Measurements from ENCODE around the gene CRK.
"Not testable (repeated sequence)": the region's sequence is repeated elsewhere in the genome, so short reads cannot be mapped to it uniquely, and the experiment has no call there.

CRK gene

DNA sequence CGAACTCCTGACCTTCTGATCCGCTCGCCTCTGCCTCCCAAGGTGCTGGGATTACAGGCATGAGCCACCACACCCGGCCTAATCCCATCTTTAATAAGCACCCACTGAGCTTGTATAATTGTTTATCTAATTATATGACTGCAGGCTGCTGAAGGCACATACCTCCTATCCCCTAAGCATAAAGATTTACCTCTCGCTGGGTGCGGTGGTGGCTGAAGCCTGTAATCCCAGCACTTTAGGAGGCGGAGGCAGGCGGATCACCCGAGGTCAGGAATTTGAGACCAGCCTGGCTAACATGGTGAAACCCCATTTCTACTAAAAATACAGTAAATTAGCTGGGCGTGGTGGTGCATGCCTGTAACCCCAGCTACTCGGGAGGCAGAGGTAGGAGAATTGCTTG is 35.9 kb downstream of the CRK start:
- FAIRE-seq: no peak

DNA sequence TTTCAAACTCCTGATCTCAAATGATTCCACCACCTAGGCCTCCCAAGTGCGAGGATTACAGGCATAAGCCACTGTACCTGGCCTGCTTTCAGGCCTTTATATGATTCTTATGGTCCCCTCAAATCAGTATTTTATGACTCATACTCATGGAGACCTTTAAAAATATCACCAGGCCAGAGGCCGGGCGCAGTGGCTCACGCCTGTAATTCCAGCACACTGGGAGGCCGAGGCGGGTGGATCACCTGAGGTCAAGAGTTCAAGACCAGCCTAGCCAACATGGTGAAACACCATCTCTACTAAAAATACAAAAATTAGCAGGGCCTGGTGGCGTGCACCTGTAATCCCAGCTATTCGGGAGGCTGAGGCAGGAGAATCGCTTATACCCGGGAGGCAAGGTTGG is 37.6 kb downstream of the CRK start:
- not testable (repeated sequence) for FAIRE-seq

DNA sequence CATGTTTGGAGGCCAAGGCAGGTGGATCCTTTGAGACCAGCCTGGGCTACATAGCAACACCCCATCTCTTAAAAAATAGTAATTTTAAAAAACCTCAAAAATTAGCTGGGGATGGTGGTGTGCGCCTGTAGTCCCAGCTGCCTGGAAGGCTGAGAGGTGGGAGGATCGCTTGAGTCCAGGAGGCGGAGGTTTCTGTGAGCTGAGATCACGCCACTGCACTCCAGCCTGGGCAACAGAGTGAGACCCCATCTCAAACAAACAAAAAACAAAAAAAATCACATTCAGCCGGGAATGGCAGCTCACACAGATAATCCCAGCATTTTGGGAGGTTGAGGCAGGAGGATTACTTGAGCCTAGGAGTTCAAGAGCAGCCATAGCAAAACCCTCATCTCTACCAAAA is 39.6 kb downstream of the CRK start:
- no peak for FAIRE-seq

DNA sequence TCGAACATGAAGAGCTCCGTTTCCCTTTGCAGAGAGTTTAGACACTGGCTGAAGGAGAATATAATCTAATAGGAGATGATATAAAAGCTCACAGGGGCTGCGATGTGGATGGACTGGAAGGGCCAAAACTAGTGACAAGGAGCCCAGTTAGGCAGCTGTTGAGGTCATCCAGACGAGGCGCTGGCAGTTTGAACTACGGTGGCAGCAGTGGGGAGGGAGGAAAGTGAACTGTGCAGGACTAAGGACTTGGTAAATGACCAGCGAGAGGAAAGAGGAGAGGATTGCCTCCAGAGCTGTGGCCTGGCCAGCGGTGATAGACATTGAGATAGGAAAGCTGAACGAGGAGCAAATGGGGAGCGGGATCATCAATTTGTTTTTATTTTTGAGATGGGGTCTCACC is 41.4 kb downstream of the CRK start:
- no peak for FAIRE-seq

DNA sequence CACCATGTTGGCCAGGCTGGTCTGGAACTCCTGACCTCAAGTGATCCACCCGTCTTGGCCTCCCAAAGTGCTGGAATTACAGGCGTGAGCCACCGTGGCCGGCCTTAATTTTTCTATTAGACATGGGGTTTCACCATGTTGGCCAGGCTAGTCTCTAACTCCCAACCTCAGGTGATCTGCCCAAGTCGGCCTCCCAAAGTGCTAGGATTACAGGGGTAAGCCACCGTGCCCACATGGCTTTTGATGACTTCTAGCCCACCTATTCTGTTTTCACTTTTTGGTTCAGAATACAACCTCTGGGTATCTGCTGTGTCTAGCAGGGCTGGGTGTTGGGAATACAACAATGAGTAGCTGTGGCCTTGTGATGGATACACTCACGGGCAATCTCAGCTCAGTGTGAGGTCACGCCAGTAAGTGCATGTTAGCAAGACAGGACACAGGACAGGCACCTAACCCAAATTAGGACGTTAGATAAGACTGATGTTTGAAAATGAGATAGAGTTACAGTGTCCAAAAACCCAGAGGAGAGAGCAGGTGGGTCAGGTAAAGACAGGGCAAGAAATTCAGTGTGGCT is 41.9 kb downstream of the CRK start:
- FAIRE-seq: no peak

DNA sequence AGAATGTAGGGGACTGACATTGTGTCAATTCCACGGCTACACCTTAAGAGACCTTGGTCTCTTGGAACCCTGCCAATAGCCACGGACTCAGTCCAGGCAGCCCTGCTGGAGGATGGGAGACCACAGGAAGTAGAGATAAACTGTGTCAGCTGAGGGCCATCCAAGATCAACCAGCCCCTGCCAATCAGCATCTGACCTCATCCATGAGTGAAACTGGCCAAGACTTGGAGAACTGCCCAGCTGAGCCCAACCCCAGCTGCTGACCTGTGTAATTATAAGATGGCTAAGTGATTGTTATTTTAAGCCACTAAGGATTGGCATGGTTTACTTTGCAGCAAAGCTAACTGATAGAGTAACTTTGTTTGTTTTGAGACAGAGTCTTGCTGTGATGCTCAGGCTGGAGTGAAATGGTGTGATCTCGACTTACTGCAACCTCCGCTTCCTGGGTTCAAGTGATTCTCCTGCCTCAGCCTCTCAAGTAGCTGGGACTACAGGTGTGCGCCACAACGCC is 42.7 kb downstream of the CRK start:
- FAIRE-seq: no peak

DNA sequence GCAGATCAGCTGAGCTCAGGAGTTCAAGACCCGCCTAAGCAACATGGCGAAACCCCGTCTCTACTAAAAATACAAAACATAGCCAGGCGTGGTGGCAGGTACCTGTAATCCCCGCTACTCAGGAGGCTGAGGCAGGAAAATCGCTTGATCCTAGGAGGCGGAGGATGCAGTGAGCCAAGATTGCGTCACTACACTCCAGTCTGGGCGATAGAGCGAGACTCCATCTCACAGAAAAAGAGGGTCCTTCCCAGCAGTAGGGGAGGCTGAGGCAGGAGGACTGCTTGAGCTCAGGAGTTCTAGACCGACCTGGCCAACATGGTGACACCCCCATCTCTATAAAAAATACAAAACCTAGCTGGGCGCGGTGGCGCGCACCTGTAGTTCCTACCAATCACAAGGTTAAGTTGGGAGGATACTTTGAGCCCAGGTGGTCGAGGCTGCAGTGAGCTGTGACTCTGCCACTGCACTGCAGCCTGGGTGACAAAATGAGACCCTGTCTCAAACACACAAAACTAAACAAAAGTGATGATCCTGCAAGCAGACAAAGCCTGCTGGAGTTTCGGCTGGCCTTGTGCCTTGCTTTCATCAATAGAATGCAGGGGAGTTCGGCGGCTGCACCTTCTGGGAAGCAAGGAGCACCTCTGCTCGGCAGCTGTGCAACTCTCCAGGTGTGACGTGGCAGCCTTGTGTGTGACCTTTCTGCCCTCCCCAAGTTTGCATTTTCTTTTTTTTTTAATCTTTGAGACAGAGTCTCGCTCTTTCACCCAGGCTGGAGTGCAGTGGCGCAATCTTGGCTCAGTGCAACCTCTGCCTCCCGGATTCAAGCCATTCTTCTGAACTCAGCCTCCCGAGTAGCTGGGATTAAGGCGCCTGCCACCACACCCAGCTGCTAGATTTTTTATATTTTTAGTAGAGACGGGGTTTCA is 43.6 kb downstream of the CRK start:
- FAIRE-seq: no peak

DNA sequence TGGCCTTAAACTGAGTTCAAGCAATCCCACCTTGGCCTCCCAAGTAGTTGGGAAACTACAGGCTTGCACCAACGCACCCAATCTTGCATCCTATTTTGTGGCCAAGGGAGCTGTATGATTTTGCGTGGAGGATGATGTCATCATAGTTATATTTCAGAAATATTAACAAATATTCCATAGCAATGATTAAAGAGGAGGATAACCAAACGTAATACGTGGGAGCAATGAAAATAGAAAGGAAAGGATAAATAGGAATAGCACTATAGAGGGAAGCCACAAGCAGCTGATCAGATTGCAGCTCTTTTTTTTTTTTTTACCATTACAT is 53.8 kb downstream of the CRK start:
- FAIRE-seq: no peak

DNA sequence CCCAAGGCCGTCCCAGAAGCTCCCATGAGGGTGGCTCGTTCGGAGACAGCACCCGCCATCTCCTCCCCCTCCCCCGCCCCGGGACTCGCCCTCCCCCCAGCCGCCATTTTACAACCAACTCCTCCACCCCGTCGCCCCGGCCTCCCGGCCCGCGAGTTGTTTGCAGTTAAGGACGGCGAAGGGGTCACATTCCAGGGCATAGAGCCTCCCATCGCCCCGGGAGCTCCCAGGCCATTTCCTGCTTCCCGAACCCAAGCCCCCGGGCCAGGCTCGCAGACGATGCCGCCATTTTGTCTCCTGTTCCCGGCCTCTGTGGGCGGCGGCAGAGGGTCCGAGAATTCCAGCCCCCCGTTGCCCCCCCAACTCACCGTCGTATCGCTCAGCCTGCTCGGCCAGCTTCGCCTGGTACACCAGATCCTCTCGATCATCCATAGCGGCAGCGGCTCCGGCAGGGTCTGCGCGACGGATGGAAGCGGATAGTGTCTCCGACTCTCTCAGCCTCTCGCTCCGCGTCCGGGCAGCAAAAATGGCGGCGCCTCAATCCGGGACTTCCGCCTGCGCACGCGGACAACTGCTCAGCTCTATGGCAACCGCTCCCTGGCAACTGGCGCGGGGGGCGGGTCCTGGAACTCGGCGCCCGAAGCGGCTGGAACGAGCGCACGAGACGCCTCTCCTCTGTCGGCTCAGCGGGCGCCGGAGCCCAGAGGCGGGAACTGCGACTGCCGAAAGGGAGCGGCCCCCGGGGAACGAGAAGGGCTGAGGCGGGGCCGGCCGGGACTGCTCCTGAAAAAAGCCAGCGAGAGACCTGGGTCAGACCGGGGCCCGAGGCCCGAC is 56.1 kb downstream of the CRK start, which contains the start of gene YWHAE:
TSS of gene YWHAE (minus strand) at position 544 of the 834 bp plus-strand sequence. CDS start at position 432, 112 bp downstream.
- FAIRE-seq: no peak

DNA sequence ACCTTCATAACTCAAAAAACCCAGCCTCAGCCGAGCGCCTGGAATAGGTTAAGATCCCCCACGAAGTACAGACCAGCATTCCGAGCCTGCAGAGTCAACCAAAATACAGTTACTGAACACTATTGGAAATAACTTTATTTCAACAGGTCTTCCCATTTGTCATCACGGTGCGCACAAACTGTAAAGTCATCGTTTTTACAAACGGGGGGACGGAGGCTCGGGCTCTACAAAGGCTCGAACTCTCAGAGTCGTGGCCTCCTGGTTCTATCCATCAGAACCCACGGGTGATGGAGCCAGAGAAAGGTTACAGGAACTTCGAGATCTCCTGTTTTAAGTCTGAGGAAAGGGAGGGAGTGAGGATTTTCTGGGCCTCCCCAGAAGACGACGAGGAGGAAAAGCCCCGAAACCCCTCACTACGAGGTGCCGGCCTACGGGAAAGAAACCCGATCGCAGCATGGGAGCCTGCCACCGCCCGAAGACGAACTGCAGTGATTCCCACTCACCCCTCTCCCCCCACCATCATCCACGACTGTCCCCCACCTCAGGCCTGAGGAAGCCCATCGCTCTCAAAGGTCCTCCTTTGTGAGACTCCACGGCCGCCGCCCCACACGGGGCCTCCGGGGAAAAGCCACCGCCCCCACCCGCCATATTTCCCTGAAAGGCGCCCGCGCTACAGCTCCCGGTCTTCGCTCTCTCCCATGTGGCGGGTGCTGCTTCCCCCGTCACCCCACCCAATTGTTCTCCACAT is 56.9 kb downstream of the CRK start:
- no peak for FAIRE-seq

DNA sequence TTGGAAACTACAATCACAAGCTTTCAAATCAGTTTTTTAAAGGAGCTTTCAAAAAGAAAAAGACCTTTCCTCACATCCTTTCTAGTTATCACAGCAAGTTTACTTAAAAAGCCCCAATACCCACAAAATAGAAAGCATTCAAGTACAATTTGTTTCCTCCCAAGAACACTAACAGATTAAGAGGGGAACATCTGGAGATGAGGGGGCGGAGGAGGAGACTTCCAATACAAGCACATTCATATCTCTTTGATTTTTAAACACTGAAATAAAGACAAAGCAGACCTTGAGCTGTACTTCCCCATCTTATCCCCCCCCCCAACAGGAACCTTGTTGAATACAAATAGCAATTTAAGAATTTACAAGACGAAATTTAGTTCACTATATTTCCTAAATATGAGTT is 58.0 kb downstream of the CRK start:
- no peak for FAIRE-seq

DNA sequence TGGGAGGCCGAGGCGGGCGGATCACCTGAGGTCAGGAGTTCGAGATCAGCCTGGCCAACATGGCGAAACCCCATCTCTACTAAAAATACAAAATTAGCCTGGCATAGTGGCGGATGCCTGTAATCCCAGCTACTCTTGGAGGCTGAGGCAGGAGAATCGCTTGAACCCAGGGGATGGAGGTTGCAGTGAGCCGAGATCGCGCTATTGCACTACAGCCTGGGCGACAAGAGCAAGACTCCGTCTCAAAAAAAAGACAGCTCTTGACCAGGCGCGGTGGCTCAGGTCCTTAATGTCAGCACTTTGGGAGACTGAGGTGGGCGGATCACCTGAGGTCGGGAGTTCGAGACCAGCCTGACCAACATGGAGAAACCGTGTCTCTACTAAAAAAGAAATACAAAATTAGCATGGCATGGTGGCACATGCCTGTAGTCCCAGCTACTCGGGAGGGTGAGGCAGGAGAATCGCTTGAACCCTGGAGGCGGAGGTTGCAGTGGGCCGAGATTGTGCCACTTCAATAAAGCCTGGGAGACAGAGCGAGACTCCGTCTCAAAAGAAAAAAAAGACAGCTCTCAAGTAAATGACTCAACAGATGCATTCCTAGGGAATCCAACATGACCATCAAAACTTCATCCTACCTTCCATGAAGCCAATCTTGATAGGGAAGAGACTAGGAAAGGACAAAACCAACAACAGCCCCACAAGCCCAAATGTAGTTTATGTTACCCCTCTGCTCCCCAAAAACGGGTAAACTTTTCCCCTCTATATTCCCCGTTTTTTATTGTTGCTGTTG is 60.0 kb downstream of the CRK start:
- not testable (repeated sequence) for FAIRE-seq

DNA sequence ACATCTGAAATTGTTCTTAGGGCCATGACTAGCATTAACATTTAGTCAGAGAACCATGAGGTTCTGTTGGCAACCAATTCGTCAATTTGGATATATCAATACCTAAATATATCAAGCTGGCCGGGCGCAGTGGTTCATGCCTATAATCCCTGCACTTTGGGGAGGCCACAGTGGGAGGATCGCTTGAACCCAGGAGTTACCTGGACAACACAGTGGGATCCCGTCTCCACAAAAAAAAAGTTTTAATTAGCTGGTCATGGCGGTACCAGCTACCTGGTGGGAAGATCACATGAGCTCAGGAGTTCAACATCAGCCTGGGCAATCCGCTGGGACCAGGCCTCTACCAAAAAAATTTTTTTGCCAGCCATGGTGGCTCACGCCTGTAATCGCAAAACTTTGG is 64.5 kb downstream of the CRK start:
- FAIRE-seq: no peak

DNA sequence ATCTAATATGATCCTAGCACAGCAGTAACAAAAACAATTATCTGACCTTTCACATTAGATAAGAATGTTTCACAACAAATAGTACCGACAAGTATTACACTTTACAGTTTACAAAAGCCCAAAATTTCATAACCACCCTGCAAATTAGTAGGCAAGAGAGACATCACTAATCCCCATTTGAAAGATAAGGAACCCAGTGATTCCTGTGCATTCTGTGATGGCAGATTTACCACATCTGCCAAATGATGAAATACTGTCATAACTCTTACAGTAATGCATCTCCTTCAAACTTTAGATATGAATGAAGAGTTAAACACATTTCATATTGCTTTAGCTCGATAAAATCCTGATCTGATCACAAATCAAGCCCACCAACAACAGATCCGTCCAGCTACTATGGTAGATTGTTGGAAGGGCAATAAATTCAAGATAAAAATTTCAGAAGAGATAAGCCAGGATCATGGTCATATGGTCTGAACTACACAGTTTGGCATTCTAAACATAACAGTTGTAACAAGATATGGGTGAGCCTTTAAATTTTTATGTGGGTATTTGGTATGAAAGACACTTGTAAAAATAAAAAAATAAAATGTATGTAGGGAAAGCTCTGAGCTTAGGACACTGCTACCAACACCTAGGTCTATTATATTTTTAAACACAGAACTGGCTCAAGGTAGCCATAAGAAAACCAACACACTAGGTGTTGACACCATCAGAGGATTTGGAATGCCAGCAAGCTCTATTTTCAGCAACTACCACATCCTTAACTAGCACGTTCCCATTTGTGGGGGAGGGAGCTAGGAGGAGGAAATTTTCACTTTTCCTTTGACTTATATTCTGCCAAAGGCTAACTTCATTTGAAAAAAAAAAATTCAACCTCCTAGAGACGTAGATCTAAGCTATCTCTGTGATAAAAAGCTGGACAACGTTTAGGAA is 65.3 kb downstream of the CRK start:
- no peak for FAIRE-seq

DNA sequence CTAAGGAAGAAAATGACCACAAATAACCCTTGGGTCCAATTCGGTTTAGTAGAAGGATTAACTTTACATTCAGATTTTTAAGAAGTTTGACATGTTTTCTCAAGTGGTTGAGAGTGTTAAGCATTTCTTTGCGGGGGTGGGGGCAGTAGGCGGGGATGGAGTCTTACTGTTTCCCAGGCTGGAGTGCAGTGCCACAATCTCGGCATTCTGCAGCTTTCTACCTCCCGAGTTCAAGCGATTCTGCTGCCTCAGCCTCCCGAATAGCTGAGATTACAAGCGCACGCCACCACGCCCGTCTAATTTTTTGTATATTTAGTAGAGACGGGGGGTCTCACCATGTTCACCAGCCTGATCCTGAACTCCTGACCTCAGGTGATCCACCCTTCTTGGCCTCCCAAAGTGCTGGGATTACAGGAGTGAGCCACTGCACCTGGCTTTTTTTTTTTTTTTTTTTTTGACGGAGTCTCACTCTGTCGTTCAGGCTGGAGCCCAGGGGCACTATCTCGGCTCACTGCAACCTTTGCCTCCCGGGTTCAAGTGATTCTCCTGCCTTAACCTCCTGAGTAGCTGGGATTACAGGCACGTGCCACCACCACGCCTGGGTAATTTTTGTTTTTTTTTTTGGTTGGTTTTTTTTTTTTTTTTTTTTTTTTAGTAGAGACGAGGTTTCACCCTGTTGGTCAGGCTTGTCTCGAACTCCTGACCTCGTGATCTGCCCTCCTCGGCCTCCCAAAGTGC is 68.4 kb downstream of the CRK start:
- FAIRE-seq: not testable (repeated sequence)

DNA sequence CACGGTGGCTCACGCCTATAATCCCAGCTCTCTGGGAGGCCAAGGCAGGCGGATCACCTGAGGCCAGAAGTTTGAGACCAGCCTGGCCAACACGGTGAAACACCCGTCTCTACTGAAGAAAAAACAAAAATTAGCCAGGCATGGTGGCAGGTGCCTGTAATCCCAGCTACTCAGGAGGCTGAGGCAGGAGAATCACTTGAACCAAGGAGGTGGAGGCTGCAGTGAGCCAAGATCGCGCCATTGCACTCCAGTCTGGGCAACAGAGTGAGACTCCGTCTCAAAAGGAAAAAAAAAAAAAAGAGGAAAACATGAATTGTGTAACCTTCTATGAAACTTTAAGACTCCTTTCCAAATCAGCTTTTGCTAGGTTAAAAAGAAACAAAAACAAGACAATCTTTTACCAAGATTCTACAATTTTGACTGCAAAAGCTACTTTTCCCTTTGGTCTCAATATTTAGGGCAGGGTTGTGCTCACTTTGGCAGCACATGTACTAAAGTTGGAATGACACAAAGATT is 69.3 kb downstream of the CRK start:
- FAIRE-seq: not testable (repeated sequence)

DNA sequence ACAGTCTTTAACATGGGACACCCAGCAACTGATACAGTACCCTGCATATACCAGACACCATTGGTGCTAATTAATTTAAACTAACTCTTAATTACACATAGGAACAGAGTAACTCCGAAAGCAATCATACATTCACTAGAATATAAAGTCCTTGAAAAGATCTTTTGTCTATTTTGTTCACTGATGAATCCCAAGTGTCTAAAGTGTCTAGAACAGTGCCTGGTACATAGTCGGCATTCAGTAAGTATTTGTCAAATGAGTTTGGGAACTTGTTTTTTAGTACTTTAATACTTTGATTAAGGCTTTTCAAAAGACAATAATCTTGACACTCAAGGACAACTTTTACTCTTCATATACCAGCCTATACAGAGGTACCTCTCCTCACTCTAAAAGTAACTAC is 69.8 kb downstream of the CRK start:
- FAIRE-seq: no peak

DNA sequence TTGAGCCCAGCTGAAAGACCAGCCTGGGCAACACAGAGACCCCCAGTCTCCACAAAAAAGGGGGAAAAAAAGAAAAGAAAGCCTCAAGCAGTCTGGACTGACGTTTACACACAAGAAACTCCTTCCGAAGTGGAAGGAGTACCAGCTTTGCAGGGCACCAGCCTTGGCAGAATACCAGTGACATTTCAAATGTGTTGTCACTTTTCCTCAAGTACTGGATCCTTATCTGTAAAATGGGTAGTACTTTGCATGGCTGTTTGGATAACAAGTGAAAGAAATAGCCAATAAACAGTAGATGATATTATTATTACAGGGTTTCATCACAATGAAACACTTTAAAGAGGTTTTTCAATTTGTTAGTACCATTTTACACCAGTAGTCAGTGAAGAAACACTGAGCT is 70.2 kb downstream of the CRK start:
- FAIRE-seq: no peak

DNA sequence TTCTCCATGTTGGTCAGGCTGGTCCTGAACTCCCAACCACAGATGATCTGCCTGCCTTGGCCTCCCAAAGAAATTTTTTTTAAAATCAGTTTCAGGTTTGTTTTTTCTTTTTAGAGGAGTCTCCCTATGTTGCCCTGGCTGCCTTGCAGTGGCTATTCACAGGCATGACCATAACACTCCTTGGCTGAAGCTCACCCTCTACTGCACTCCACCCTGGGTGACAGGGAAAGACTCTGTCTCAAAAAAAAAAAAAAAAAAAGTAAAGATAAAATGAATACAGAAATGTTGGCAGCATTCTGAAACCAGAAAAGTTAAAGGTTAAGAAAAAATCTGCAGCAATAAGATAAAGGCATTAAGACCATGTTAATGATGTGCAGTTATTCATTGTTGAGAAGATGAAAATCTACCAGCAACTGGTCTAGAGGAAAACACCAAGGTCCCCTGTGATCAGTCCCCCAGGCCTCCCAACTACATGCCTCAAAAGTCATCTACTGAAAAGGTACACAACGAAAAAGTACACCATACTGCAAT is 71.1 kb downstream of the CRK start:
- no peak for FAIRE-seq

Measured in TTC549 (cell line).